ENCODE results near the gene SNCA.
A peak's percentile ranks its signal among the peaks of the same experiment; 100 is the strongest.

The SNCA gene

GRCh38 chr4:89753601-89754066 lies 83.3 kb downstream of the SNCA start:
- peak; percentile 99 for DNase-seq (ENCODE audit: low read depth)

DNA sequence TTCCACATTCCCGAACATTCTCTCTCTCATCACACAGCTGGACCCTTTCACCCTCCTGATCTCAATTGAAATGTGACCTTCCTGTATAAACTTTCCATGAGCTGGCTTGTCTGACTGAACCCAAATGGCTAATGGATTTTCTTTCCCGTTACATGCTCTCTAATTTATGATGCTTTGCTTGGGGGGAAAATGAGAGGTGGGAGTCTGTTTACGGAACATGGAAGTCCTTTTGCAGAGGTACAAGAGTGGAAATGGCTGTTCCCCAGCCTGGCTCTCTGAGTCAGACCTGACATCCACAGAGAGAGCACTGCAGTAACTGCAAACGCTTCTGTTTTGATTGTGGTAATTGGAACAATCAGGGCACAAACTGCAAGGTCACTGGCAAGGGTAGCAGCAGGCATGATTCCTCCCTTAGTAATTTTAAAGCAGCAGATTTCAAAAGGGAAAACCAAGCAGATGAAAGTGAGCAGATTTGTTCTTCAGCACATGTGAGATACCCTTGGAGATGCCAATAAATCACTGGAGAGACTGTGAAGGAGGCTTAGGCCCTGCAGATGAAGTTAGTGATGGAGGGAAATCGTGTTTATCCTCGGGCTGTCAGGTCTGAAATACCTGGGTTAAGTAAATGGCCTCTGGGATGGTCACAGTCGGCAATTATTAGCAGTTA lies 83.9 kb downstream of the SNCA start:
- DNase-seq (ENCODE audit: low read depth), result peak; percentile 96

DNA sequence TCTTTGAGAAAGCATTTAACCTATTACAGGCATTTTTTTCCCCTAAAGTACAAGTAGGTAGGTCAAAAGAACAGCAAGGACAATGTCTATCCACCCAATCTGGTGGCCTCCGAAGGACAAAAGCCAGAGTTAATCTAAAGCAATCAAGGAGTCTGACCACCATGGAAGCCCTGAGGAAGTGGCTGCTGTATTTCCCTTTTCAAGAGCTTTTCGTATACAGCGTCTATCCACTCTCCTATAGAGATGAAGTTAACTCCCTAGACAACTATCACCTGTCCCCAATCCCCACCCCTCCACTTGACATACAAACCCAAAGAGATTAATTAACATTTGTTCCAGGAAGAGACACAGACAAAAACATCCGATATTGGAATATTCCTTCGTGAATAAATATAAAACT lies 85.5 kb downstream of the SNCA start:
- no peak for DNase-seq (ENCODE audit: low read depth)

DNA sequence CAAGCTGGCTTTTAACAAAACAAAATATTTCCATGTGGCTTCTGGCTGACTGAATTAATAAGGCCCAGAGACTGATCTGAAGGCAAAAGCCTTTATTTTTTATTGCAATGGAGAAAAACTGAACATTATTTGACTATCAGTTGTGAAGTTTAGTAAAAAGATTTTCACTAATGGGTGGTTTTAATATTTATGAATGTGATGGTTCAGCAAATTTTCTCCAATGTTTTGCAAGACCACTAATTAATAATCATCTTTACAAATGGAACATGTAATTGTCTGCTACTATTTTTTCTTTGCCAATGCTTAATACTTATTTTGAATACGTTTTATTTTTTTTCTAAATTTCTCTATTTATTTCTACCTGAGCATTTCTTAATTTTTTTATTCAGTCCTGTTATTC lies 90.6 kb downstream of the SNCA start:
- no peak for DNase-seq (ENCODE audit: low read depth)

- DNase-seq (ENCODE audit: low read depth), result no peak
Measured at GRCh38 chr4:89745708-89746107, 91.3 kb downstream of the SNCA start.

- DNase-seq (ENCODE audit: low read depth), result no peak
Measured at GRCh38 chr4:89744914-89745313, 92.0 kb downstream of the SNCA start.

- no peak for DNase-seq (ENCODE audit: low read depth)
Measured at GRCh38 chr4:89741768-89742167, 95.2 kb downstream of the SNCA start.

DNA sequence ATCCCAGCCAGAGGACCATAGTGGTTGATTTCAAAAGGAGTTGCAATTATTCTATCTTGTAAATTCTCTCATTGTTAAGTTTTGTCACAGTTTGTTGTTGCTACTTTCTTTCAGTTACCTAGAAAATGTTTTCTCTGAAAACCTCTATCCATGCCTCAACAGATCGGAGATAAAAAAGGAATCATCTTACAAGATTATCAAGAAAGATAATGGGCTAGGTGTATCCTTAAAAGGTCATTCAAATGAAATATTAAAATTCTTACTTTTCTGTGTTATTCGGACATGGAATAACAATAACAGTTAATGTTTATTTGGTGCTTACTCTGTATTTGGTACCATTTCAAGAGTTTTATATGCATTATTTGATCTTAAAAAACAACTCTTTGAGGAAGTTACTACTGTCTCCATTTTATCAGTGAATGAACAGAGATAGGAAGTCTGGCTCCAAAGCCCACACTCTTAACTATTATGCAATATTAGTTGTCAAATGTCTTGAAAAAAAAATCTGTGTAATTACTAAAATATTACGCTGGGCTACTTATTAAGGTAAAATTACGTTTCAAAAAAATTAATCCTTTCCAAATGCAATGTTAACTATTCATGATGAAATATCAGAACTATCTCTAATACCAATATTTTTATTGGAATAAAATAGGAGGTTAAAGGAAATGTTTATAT lies 97.5 kb downstream of the SNCA start:
- DNase-seq (ENCODE audit: low read depth), result no peak

DNA sequence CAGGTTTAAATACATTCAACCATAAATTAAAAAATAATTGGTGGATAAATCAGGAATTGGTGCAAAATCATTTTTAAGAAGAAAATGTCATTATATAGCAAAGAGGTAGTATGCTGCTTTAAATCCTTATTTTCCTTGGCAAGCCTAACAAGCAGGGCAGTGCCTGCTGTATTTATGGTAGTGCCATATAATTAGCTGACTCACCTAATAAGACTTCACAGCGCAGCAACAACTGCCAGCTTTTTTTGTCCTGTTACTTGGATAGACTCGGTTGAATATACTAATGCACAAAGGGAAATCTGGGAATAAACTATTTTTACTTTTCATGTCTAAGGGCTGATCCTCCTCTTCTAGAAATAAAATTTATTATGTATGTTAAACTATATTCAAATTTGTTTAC lies 99.1 kb downstream of the SNCA start:
- DNase-seq (ENCODE audit: low read depth), result peak; percentile 83

GRCh38 chr4:89733946-89734345 lies 103.0 kb downstream of the SNCA start:
- no peak for DNase-seq (ENCODE audit: low read depth)

DNA sequence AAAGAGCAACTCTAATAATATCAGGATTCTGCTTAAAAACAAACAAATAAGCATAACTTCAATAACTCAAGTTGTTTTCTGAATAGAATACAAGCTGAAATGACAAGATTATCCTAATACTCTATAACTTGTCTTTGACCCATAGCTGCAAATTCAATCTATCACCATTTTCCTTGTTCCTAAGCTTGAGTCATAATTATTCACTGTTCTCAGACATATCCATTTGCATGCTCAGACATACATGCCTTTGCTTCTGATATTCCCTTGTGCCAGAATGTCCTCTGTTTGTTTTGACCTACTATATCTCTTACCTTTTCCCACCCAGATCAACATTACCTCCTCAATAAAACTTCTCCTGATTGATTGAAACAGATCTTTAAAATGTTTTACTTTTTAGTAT lies 109.7 kb downstream of the SNCA start:
- DNase-seq (ENCODE audit: low read depth), result no peak

DNA sequence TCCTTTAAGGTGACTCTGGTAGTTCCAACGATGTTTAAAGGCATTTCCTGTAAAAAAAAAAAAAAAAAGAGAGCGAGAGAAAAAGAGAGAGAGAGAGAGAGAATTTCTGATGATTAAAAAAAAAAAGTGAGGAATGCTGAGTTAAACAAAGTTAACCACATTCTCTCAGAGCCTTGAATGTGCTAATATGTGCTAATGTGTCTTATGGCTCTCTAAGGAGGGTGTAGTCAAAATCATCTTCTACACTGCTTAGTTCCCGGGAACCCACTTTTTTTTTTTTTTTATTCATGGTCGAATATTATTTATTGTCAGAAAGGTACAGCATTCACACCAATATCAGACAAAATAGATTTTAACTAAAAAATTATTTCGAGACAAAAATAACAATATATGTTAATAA lies 111.7 kb downstream of the SNCA start:
- no peak for DNase-seq (ENCODE audit: low read depth)

DNA sequence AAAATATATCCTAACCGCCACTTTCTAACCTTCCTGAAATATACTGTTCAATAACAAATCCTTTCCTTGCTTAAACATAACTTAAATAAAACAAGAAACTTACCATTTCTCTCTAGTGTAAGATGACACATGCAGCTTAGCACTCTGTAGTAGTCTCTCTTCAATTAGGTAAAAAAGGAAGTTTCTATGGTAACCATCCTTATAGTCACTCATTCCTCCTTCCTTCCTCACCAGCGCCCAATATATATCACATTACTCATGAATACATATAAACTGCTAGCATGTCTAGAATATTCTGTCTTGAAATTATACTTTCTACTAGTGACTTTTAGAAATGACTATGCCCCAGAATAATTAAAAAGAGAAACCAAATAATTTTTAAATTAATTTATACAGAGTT lies 112.2 kb downstream of the SNCA start:
- DNase-seq (ENCODE audit: low read depth), result peak; percentile 61

- DNase-seq (ENCODE audit: low read depth), result no peak
Measured at GRCh38 chr4:89723096-89723495, 113.9 kb downstream of the SNCA start.

GRCh38 chr4:89722517-89722916 lies 114.4 kb downstream of the SNCA start:
- DNase-seq (ENCODE audit: low read depth), result no peak

DNA sequence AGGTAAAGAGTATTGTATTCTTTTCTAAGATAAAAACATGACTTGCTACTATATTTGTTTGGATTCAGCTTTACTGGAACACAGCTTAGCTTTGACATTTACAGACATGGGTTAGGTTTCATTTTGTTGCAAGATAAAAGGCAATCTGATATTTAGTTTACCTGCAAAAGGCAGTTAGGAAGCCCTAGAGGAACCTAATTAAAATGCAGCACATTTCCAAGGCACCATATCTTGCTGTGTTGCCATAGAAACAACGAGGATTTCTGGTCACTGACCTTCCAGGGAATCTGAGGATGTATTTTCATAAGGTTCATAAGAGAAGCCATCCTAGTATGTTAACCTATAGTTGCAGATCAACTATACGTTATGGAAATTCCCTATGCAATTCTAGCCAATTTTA lies 116.0 kb downstream of the SNCA start:
- DNase-seq (ENCODE audit: low read depth), result no peak

DNA sequence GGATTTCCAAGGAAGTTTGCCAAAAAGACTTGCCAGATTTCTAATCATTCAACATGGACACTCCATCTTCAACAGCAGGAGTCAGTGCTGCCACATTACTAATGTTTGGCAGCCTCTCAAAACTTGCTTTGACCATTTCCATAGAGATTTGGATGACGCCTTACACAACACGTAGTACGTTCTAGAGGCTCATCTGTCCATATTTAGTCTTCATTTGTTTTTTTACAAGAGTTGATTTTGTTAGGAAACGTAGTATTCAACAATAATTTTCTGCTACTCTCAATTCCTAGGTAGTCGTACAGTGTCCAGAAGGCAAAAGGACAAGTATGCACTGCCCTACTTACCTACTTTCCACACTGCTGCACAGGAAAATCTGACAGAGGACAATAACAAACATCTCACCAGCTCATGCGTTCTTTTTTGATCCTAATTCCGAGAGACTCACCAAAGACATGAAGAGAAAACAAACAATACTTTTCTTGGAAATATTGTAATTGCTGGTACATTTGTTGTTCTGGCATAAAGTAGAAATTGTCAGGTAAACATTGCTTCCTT lies 117.3 kb downstream of the SNCA start:
- DNase-seq (ENCODE audit: low read depth), result no peak

DNA sequence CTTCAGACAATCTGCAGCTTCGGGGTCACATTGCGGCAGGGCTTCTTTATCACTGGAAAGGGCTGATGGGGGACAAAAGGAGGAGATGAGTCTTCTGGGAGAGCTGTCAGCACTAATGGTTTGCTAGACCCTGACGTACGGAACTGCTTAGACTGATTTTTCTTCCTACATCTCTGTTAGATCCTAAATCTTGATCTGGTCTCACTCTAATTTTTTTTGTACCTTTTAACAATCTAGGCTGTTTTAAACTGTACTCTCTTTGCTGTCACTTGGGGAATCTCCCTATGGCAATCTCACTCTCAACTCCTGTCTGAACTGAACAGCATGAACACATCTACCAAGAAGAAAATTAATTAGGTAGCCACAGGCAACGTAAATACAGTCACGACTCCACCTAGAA lies 120.1 kb downstream of the SNCA start:
- DNase-seq (ENCODE audit: low read depth), result no peak

- no peak for DNase-seq (ENCODE audit: low read depth)
Measured at GRCh38 chr4:89715631-89716030, 121.3 kb downstream of the SNCA start.

DNA sequence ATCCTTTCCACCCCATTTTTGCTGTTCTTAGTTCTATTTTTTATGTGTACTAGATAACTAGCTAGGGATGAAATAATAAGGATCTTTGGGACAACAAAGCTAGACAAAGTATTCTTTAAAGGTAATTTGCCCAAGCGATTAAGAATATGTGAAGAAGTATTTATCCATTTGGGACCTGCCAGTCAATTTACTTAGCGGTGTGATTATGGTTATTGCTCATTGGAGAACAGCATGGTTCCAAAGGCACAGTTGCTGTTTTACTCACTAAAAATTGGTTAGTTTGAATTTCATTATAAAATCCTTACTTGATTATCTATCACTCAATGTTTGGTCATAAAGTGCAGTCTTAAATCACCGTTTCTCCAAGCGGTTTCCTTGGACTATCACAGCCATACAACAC lies 124.1 kb downstream of the SNCA start:
- no peak for DNase-seq (ENCODE audit: low read depth)

GRCh38 chr4:89712141-89712540 lies 124.8 kb downstream of the SNCA start:
- peak; percentile 66 for DNase-seq (ENCODE audit: low read depth)

- peak; percentile 22 for DNase-seq (ENCODE audit: low read depth)
Measured at GRCh38 chr4:89708903-89709421, 128.0 kb downstream of the SNCA start.

GRCh38 chr4:89707467-89707866 lies 129.5 kb downstream of the SNCA start:
- no peak for DNase-seq (ENCODE audit: low read depth)

All from fibroblast of gingiva (primary cell).